GM15510 (cell line): ENCODE data around the gene FARS2.
A peak's percentile ranks its signal among the peaks of the same experiment; 100 is the strongest.

Source experiments
- POLR2A ChIP-seq: IDR thresholded peaks from 3 replicates; pipeline ENCODE4 v1.6.1; 2011; ENCODE audit warnings: borderline replicate concordance; ENCODE audit not compliant: insufficient read length; ENCODE audit errors: extremely low read depth

The FARS2 gene

DNA sequence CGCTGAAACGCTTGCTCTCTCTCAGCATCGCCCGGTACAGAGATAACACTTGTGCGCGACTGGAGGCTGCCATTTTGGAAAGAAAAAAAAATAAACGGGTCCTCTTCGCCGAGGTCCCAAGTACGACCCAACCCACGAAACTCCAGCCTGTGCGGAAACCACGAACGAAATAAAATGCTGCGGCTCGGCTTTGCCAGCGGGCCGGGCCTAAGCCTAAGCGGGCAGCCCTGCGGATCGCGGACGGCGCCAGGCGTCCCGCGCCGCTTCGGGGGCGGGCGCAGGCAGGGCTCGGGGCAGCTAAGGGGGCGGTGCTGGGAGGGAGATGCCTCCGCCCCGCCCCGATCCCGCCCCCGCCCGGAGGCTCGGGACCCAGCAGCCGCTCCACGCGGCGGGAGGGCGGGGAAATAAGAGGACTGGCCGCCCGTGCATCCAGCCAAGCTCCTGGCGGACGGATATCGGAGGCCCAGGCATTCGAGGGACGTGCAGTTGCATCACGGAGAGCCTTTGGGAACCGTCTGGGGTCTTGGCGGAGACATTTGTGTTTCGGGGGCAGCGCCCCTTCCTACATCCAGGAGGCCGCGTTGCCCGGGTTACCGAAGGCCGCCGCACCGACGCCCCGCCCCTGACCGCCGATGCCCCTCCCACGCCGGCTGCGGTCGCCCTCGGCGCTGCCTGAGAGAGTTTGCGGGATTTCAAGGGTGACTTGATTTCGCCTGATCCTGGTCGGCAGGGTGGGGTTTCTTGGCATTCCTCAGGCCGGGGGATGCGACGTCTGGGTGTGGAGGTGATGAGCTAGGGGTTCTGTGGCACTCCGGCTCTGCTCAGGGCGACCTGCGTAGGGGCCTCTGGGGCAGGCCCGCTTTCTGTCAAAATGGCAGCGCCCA, at the start of gene FARS2, which contains the start of gene LYRM4:
Gene FARS2 (plus strand): TSS at position 853 of the 884 bp plus-strand sequence.
Gene LYRM4 (minus strand): TSS at position 290 of the 884 bp plus-strand sequence. CDS start 217 bp downstream, at position 73.
- TF ChIP-seq POLR2A: peak; percentile 58

GRCh38 chr6:5213836-5214235, 47.5 kb upstream of the FARS2 start:
- no peak for TF ChIP-seq POLR2A

- TF ChIP-seq POLR2A: no peak
These were observed 46.7 kb upstream of the FARS2 start for GRCh38 chr6:5214570-5215052.

DNA sequence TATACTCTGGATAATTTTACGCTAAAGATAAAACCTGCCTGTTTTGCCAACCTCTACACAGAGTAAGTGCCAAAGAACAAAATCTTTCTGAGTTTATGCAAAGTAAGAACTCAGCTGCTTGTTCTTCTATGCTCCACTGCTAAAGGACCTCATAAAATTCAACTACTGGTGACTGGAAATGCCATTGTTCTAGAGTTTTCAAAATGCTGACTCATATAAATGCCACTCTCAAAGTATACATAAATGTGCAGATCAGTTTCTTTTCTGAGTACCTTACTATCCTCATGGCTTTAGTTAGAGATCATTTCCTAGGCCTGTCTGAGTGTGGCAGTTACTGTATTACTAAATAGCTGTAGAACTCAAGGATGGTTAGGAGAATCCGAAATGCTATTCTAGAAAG, 46.2 kb upstream of the FARS2 start:
- no peak for TF ChIP-seq POLR2A

- TF ChIP-seq POLR2A: no peak
These were observed 45.5 kb upstream of the FARS2 start for GRCh38 chr6:5215799-5216198.

GRCh38 chr6:5217356-5217755, 44.0 kb upstream of the FARS2 start:
- no peak for TF ChIP-seq POLR2A

- no peak for TF ChIP-seq POLR2A
These were observed 42.2 kb upstream of the FARS2 start for GRCh38 chr6:5219011-5219691.

- no peak for TF ChIP-seq POLR2A
These were observed 40.9 kb upstream of the FARS2 start for GRCh38 chr6:5220443-5220842.

DNA sequence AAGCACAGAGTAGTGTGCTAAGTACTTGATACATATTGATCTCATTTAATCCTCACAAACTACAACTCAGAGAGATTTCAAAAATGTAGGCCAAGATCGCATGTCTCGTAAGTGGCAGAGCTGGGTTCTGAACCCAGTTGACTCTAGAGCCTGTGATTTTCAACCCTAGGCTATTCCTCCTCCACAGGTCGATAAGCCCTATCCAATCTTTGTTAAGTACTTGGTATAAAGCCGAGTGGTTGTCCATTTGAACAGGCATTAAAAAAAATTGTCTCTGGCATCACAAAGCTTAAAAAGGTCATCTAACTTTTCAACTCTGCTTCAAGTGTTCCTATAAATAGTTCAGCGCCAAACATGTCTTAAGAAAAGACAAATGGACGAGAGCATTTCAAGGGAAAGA, 38.0 kb upstream of the FARS2 start:
- TF ChIP-seq POLR2A: no peak

DNA sequence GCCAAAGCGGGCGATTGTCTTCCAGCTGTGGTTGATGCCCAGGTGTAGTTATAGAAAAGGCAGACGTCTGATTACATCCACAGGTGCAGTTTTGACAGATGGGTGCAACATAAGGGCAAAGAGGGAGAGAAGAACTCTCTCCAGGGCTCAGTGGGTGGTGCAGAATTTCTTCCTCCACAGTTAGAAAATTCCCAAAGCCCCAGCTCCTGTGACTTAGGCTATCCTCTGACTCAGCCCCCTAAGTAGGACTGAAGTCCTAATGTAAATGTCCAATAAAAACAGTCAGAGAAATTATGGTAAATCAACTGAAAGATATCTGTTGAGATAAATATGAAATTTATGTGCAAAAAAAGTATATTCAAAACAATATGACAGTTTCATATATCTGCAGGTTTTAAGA, 32.0 kb upstream of the FARS2 start:
- TF ChIP-seq POLR2A: no peak

- no peak for TF ChIP-seq POLR2A
These were observed 31.2 kb upstream of the FARS2 start for GRCh38 chr6:5230081-5230480.

- TF ChIP-seq POLR2A: no peak
These were observed 30.0 kb upstream of the FARS2 start for GRCh38 chr6:5231289-5231688.

DNA sequence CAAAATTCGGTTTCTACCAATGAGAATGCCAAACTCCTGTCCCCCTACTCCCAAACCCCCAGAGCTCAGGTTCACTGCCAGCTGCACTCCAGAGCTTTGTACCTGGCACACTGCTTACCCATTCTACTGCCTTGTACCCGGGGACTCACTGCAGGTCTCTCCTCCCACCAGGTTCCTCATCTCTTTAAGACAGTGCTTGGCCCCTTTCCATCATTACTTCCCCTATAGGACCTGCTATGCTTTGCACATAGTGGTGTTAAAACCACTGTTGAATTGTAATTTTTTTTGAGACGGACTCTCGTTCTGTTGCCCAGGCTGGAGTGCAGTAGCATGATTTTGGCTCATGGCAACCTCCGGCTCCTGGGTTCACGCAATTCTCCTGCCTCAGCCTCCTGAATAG, 26.4 kb upstream of the FARS2 start:
- no peak for TF ChIP-seq POLR2A

DNA sequence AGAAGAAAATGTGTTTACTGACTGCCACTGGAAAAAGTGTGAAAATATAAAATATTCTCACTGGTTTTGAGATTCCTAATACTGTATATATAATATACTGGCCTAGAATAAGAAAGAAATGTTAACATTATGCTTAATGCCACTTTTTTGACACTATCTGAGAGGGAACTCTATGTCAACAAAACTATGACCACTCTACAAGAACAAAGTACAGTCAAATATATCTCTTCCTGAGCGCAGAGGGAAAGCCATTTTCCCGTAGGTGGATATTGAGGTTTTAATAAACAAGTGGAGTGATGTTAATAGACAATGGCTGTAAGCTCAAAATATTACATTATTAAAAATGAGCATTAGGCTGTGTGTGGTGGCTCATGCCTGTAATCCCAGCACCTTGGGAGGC, 25.5 kb upstream of the FARS2 start:
- TF ChIP-seq POLR2A: no peak

- no peak for TF ChIP-seq POLR2A
These were observed 23.5 kb upstream of the FARS2 start for GRCh38 chr6:5237805-5238204.
